ENCODE data around the gene NEU2. TPM values are rescaled to one million over a fixed set of nuclear protein-coding genes. Genes with fewer than 3 reads are reported as not detected.

Gene NEU2
- total and polyA plus RNA-seq, 2 of the 13 experiments (the other 11 are each of a cell fraction or from before 2014, with no cell fraction given): not detected

GRCh38 chr2:233061591-233062450 is 29.3 kb downstream of the NEU2 start (continued):
- TF ChIP-seq NFAT5 (CRISPR knock-in tag; IDR thresholded peaks at IDR 0.05) (no peak), ZNF296 (CRISPR knock-in tag; conservative IDR thresholded peaks at IDR 0.05) (no peak), SRY (CRISPR knock-in tag; IDR thresholded peaks at IDR 0.05) (peak; percentile 63; the same call in 1 of the 2 replicates), SOX5 (CRISPR knock-in tag; IDR thresholded peaks at IDR 0.05; ENCODE audit: borderline replicate concordance) (peak; percentile 75), DNMT3B (CRISPR knock-in tag; conservative IDR thresholded peaks at IDR 0.05) (no peak; the same call in 1 of the 2 replicates), ZNF891 (CRISPR knock-in tag; IDR thresholded peaks at IDR 0.05) (peak; percentile 91), MYPOP (CRISPR knock-in tag; IDR thresholded peaks at IDR 0.05) (peak; percentile 70; the same call in 1 of the 2 replicates), THAP11 (CRISPR knock-in tag; IDR thresholded peaks at IDR 0.05) (peak; percentile 34; the same call in 1 of the 2 replicates), POLR2AphosphoS2 (IDR thresholded peaks at IDR 0.05; ENCODE audit: low read depth, low read length) (no peak), DR1 (CRISPR knock-in tag; IDR thresholded peaks at IDR 0.05) (no peak), ZNF770 (CRISPR knock-in tag; IDR thresholded peaks at IDR 0.05) (0 out of 2 replicates have a peak, but pooled peaks have one; percentile 60), SRSF9 (IDR thresholded peaks at IDR 0.05; ENCODE audit: borderline replicate concordance, insufficient read depth, low read depth, low read length, poor library complexity, severe bottlenecking) (no peak), REL (CRISPR knock-in tag; conservative IDR thresholded peaks at IDR 0.05) (no peak), KDM3A (CRISPR knock-in tag; IDR thresholded peaks at IDR 0.05; ENCODE audit: low read depth) (peak; percentile 70; the same call in 1 of the 2 replicates), REXO4 (CRISPR knock-in tag; IDR thresholded peaks at IDR 0.05; ENCODE audit: borderline replicate concordance) (no peak), ZC3H4 (CRISPR knock-in tag; IDR thresholded peaks at IDR 0.05; ENCODE audit: borderline replicate concordance) (no peak), KDM2A (CRISPR knock-in tag; IDR thresholded peaks at IDR 0.05; ENCODE audit: borderline replicate concordance, low read depth) (peak; percentile 71)
- TF ChIP-seq, protein P1, sequence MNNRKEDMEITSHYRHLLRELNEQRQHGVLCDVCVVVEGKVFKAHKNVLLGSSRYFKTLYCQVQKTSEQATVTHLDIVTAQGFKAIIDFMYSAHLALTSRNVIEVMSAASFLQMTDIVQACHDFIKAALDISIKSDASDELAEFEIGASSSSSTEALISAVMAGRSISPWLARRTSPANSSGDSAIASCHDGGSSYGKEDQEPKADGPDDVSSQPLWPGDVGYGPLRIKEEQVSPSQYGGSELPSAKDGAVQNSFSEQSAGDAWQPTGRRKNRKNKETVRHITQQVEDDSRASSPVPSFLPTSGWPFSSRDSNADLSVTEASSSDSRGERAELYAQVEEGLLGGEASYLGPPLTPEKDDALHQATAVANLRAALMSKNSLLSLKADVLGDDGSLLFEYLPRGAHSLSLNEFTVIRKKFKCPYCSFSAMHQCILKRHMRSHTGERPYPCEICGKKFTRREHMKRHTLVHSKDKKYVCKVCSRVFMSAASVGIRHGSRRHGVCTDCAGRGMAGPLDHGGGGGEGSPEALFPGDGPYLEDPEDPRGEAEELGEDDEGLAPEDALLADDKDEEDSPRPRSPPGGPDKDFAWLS (CRISPR knock-in tag; IDR thresholded peaks at IDR 0.05; ENCODE audit: borderline replicate concordance): no peak

Measured in HepG2 (cell line).